Endothelial cell of hepatic sinusoid (primary cell): ENCODE data around the gene PRDM15.
"Not testable (repeated sequence)": the region's sequence is repeated elsewhere in the genome, so short reads cannot be mapped to it uniquely, and the experiment has no call there.

Source experiments
- in situ Hi-C: cut with HindIII; loops from 2 replicates; pipeline ENCODE4 v1.10.0; 2017; ENCODE audit warnings: low sequenced_read_pairs

Gene PRDM15

DNA sequence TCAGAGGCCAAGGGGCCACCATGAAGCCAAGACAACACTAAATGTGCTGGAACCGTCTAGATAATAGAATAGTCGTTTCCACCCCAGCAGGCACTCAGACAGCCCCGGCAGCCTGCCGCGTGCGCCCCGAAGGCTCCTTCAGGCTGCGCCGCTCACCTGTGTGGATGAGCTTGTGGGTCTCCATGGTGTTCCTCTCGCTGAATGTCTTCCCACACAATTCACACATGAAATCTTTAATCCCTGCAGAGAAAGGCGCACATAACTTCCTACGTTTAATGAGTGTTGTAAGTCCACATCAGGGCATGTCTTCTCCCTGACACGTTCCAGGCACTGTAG lies 68.6 kb downstream of the PRDM15 start:
- in situ Hi-C loops, result no loop called here

GRCh38 chr21:41809891-41810596 lies 69.1 kb downstream of the PRDM15 start:
- in situ Hi-C loops, result no loop called here

DNA sequence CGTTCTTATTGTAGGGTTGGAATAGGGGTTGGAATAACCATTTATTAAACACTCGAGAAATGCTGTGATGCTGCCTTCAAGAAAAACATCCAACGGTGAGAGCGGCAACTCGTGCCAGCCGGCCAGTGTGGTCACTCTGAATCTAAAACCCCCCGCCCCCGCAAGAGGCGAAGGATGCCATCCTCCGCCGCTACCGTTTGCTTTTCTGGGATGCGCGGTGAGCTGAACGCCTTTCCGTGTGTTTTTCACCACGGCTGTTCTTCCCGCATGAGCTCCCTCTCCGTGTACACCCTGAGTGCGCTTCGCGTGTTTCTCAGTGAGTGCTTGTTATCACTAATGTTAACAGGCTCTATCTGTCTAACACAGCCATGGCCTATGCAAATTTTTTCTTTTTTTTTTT lies 70.3 kb downstream of the PRDM15 start:
- in situ Hi-C loops, result no loop called here

GRCh38 chr21:41808094-41808493 lies 71.0 kb downstream of the PRDM15 start:
- in situ Hi-C loops, result no loop called here

- in situ Hi-C loops, result no loop called here
These were observed 72.4 kb downstream of the PRDM15 start for GRCh38 chr21:41806773-41807172.

- in situ Hi-C loops, result no loop called here
These were observed 73.5 kb downstream of the PRDM15 start for GRCh38 chr21:41805643-41806042.

- in situ Hi-C loops, result no loop called here
These were observed 74.1 kb downstream of the PRDM15 start for GRCh38 chr21:41805038-41805437.

- in situ Hi-C loops, result no loop called here
These were observed 74.8 kb downstream of the PRDM15 start for GRCh38 chr21:41804381-41804780.

GRCh38 chr21:41803316-41803715 lies 75.8 kb downstream of the PRDM15 start:
- in situ Hi-C loops, result no loop called here

DNA sequence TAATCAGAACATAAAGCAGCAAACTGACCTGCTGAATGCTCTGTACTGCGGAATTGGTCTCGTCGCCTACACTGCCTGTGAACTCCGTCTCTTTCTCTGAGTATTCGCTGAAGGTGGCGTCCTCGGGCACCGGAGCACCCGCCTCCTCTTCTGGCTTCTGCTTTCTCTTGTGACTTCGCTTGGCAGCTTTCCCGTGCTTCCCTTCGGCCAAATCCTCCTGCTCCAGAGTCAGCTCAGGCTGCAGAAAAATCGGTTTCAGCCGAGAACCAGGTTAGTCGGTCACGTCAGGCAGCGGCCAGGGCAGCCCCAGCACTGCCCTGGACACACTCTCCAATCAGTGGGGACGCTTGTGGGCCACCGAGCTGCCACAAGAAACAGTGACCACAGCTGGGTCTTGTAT lies 76.5 kb downstream of the PRDM15 start:
- in situ Hi-C loops, result no loop called here

DNA sequence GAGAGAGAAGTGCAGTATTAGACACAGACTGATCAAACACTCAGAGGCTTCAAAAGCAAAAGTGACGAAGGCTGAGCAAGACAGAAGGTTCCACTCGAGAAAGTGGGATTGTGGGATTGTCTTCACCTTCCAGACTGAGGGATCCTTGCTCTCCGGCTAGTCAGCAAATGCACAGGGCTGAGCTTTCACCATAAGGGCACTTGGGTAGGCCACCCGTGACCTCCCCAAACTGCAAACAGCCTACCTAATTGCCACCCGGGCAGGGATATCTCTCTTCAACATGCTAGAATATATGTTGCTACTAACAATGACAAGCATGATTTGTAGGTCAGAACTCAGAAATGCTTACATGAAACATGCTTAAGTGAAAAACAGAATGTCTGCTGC lies 77.0 kb downstream of the PRDM15 start:
- in situ Hi-C loops, result no loop called here

DNA sequence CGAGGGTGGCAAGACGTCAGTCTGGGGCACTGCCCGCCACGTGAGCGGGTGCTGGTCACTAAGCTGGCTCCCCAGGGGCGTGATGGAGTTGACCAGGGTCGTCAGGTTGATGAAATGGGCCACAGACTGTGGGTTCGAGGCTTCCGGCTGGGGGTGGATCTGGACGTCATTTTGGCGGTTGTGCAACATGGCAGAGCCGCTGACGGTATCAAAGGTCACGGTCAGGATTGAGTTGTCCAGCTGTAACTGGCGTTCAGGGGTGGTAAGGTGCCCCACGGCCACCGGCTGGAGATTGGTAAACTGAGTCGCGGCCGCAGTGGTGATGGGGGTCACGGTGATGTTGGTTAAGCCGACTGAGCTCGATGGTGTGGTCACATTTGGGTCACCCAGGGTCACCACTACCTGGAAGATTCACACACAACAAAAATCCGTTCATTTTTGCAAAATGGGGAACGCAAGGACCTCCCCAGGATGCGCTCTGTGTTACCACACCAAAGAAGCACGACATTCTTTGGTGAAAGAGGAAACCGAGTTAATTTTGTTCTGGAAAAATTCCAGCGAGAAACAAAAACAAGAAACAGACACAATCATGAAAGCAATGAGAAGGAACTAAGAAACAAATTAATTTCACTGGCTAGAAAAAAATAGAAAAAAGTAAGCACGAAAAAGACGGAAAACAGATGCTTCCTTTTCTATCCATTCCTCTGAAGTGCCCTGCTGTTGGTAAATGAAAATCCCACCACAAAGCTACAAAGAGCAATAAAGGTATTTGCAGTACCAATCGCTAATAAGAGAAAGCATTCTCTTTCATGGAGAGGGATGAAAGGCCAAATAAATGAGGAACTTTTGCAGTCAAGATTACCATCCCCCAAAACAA lies 77.6 kb downstream of the PRDM15 start:
- in situ Hi-C loops, result no loop called here

DNA sequence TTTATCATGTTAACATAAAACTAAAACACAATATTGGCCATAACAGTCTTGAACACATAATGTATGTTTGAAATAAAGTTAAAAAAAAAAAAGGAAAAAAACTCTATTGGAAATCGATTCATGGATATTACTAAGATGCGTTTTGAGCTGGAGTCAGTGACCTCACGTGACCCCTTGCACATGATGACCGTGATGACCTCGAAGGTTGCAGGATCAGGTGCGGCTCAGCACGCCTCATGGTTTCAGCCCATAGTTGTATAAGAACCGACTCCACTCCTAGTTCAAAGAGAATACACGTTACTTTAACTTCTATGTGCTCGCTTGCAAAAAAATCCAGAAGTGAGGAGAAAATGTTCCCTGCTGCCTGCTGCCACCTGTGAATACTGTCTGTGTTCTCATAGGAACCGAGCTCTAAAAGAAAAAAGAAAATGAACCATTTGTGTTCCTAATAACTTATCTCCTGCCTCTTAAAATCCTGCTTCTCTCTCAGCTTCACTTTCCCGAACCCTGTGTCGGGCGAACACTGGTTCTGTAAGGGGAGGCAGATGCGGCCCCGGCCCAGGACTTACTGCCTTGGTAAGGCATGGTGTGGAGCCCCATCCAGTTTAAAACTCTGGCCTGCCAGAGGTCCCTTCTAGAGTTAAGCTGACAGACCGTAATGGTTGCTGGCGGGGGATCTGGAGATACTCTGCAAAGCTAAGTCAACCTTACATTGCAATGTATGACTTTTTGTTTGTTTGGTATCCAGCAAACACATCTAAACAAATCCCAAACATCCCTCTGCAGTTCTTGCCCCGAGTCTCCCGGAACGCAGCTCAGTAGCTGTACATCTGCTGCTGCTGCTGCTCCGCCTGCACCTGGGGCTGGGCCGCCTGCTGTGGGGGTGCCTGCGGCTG lies 78.5 kb downstream of the PRDM15 start:
- in situ Hi-C loops, result no loop called here

GRCh38 chr21:41799763-41800162 lies 79.4 kb downstream of the PRDM15 start:
- in situ Hi-C loops, result no loop called here

DNA sequence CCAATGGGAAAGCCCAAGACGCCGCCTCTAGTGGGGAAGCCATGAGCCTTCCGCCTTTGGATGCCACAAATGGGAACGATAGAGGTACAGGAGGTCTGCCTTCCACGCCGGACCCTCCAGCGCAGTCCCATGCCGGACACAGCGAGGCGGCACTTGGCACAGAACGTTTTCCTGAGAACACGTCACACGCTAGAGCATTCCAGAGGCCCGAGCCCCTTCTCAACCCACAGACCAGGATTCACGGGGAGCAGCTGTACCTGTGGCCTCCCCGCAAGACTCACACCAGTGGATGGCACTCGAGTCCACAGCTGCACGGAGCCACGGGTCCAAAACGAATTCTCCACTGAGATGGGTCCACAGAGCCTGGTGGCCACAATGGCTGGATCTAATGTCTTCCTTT lies 80.8 kb downstream of the PRDM15 start:
- in situ Hi-C loops, result no loop called here

DNA sequence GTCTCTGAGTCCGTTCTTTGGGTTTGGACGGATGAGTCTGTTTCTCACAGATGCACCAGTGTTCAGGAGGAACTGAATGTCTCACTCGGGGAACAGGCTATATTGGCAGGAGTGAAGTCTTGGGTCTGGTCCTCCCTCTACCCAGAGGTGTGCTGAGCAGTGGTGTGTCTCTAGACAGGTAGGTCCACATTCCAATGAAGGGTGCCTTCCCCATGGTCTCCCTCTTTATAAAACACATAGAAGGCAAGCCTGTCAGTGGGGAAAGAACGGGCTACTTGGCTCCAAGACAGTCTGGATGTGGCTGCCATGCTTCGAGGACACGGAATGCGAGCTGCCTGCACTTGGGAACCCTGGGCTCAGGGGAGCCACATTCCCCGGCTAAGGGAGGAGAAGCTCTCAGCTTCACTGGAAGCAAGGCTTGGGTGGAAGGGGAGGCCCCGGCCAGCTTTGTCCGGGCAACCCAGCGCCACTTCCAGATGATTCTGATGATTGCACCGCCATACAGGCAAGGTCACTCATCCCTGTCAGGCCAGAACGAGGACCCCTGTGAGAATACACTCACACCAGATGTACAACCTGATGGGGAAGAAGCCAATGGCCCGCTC lies 82.6 kb downstream of the PRDM15 start:
- in situ Hi-C loops, result no loop called here

- in situ Hi-C loops, result no loop called here
These were observed 83.4 kb downstream of the PRDM15 start for GRCh38 chr21:41795726-41796125.

GRCh38 chr21:41794600-41794999 lies 84.5 kb downstream of the PRDM15 start:
- in situ Hi-C loops, result no loop called here

- in situ Hi-C loops, result no loop called here
These were observed 86.4 kb downstream of the PRDM15 start for GRCh38 chr21:41792711-41793110.

GRCh38 chr21:41786509-41786987 lies 92.6 kb downstream of the PRDM15 start:
- in situ Hi-C loops, result no loop called here

DNA sequence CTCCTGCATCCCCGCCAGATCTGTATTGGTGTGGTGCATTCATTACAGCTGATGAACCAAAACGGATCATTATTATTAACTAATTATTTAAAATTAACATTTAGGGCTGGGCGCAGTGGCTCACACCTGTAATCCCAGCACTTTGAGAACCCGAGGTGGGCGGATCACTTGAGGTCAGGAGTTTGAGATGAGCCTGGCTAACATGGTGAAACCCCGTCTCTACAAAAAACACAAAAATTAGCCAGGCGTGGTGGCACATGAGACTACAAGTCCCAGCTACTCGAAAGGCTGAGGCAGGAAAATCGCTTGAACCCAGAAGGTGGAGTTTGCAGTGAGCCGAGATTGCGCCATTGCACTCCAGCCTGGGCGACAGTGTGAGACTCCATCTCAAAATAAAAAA lies 93.9 kb downstream of the PRDM15 start:
- in situ Hi-C loops, result not testable (repeated sequence)
